Suprapubic skin (tissue), 4 donors: ENCODE measurements around the gene PGRMC2. TPM values are rescaled to one million over a fixed set of nuclear protein-coding genes. Genes with fewer than 3 reads are reported as not detected.

Source experiments
- DNase-seq, 2 donors: peaks; one replicate each; pipeline ENCODE4 v3.0.0-alpha.2; 2019; ENCODE audit warnings: low spot score in 2 of 2
- H3K27ac ChIP-seq: fragments of 200-600 bp; sonication (generic); one replicate; pipeline ENCODE4 v1.5.1; 2019
- H3K27me3 ChIP-seq: fragments of 200-600 bp; sonication (generic); one replicate; pipeline ENCODE4 v1.5.1; 2019
- H3K36me3 ChIP-seq: fragments of 200-600 bp; sonication (generic); one replicate; pipeline ENCODE4 v1.5.1; 2019
- H3K4me1 ChIP-seq: fragments of 200-600 bp; sonication (generic); one replicate; pipeline ENCODE4 v1.5.1; 2019
- H3K4me3 ChIP-seq: fragments of 200-600 bp; sonication (generic); one replicate; pipeline ENCODE4 v1.5.1; 2019; ENCODE audit warnings: mild to moderate bottlenecking
- H3K9me3 ChIP-seq: fragments of 200-600 bp; sonication (generic); one replicate; pipeline ENCODE4 v1.5.1; 2019
- EP300 ChIP-seq: sonication (generic); formaldehyde crosslinking; IDR thresholded peaks from one replicate; pipeline ENCODE4 v1.6.1; 2017; ENCODE audit warnings: antibody characterized with exemption
- POLR2A ChIP-seq, 2 donors: fragments of 450-650 bp; IDR thresholded peaks; one replicate each; pipeline ENCODE4 v1.6.1; 2017; ENCODE audit warnings: antibody characterized with exemption in 2 of 2, mild to moderate bottlenecking in 2 of 2, moderate library complexity in 2 of 2
- POLR2AphosphoS5 ChIP-seq, 3 donors: sonication (generic); formaldehyde crosslinking; IDR thresholded peaks; one replicate each; pipeline ENCODE4 v1.6.1; 2017; ENCODE audit warnings: antibody characterized with exemption in 3 of 3
- WGBS: methylation state at CpG from one replicate; pipeline ENCODE4 v1.1.5; 2018; 5-methylcytosine and 5-hydroxymethylcytosine counted together
- total RNA-seq, 4 donors: library from RNA; depleted of rRNA; stranded (reverse); fragments of >200 nt; gene quantifications; one replicate each; pipeline ENCODE4 v1.1.0, GENCODE V29; 2016
- TF ChIP-seq, protein P1 (sequence below), 2 donors: fragments of 200-600 bp in 1 of 2; fragments of 450-650 bp in 1 of 2; sonication (generic) in 1 of 2; IDR thresholded peaks; one replicate each; pipeline ENCODE4 v1.5.1; 2016 to 2019; ENCODE audit warnings: antibody characterized with exemption in 2 of 2, mild to moderate bottlenecking in 1 of 2, moderate library complexity in 1 of 2

The PGRMC2 gene
- total RNA-seq, 4 donors from 2014 or later: 47.6 to 68.3 (median 55.2) TPM

DNA sequence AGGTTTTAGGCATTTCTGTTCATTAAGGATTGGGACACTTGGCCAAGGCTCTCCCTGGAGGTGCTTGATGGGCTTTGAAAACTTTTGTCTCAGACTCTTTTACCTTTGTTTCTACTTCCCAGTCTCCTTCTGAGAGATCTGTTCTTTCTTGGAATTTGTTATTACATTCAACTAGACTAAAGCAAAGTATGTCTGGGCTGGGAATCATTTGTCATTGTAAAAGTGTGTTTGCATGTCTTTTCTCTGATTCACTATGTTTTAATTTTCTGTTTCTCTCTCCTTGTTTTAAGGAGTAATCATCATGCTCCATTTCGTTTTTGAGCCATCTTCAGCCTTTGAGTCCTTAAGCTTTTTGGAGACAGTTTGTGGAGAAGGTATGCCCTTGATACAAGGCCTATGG is 12.2 kb upstream of the PGRMC2 start:
- WGBS: 96% methylated on average over 1 of the region's 1 CpG
- DNase-seq: no peak
- Histone ChIP-seq H3K27me3 (no peaks in the 10 kb centered on the region), H3K9me3 (no peaks in the 10 kb centered on the region), H3K36me3 (no peaks in the 10 kb centered on the region), H3K27ac (no peak overlapping the region), H3K4me1 (no peaks in the 10 kb centered on the region), H3K4me3 (no peak overlapping the region)
- TF ChIP-seq, protein P1, sequence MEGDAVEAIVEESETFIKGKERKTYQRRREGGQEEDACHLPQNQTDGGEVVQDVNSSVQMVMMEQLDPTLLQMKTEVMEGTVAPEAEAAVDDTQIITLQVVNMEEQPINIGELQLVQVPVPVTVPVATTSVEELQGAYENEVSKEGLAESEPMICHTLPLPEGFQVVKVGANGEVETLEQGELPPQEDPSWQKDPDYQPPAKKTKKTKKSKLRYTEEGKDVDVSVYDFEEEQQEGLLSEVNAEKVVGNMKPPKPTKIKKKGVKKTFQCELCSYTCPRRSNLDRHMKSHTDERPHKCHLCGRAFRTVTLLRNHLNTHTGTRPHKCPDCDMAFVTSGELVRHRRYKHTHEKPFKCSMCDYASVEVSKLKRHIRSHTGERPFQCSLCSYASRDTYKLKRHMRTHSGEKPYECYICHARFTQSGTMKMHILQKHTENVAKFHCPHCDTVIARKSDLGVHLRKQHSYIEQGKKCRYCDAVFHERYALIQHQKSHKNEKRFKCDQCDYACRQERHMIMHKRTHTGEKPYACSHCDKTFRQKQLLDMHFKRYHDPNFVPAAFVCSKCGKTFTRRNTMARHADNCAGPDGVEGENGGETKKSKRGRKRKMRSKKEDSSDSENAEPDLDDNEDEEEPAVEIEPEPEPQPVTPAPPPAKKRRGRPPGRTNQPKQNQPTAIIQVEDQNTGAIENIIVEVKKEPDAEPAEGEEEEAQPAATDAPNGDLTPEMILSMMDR (IDR thresholded peaks at IDR 0.05): no peak
- TF ChIP-seq POLR2A (IDR thresholded peaks at IDR 0.05): no peak
- TF ChIP-seq POLR2AphosphoS5 (IDR thresholded peaks at IDR 0.05): no peak
- TF ChIP-seq EP300: no peak

DNA sequence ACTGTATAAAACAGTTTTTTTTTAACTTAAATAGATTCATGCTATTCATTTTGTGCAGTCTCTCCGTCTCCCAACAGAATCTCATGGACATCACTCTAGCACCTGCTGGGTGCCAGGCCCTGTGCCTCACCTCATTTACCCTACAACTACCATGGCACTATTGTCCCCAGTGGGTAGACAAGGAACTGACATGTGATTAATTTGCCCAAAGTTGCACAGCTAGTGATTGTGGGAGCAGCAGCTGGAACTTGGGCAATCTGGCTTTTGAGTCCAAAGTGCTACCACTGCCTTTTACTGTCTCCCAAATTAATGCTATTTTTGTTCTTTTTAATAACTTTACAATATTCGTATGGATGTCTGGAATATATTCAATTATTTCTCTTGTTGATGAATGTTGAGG is 11.2 kb upstream of the PGRMC2 start:
- TF ChIP-seq POLR2A (IDR thresholded peaks at IDR 0.05): no peak
- TF ChIP-seq POLR2AphosphoS5 (IDR thresholded peaks at IDR 0.05): no peak
- TF ChIP-seq, protein P1 (IDR thresholded peaks at IDR 0.05): no peak
- no peak for TF ChIP-seq EP300
- no peak overlapping the region for H3K27ac ChIP-seq
- no peak overlapping the region for H3K4me3 ChIP-seq
- H3K4me1 ChIP-seq: no peaks in the 10 kb centered on the region
- H3K9me3 ChIP-seq: no peaks in the 10 kb centered on the region
- no peaks in the 10 kb centered on the region for H3K36me3 ChIP-seq
- H3K27me3 ChIP-seq: no peaks in the 10 kb centered on the region
- WGBS: 95% methylated on average over 2 of the region's 2 CpGs
- DNase-seq: no peak

DNA sequence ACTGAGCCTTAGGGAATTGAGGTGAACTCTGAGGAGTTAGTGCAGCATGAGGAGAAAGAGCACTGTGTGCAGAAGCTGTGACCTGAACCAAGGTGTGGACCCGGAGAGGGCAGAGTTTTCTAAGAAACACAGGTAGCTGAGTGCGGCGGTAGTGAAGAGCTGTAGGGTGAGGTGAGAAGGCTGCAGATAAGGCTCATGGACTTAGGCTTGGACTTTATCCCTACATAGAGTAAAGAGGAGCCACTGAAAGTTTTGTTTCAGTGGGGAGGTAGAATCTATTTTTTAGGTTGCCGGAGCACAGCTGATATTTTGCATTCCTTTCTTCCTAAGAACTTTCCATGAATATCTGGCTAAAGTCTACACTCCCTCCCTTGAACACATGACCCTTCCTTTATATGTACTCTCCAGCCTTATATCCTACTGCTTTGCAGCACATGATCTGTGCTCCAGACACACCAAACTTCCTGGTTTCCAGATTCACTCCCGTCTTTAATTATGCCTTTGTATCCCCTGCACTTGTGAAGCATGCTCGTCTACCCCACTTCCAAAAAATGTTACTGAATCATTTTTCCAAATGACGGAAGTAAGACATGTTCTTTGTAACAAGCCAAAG is 10.6 kb upstream of the PGRMC2 start:
- H3K4me1 ChIP-seq: no peaks in the 10 kb centered on the region
- H3K9me3 ChIP-seq: no peaks in the 10 kb centered on the region
- no peaks in the 10 kb centered on the region for H3K36me3 ChIP-seq
- WGBS: 90% methylated on average over 7 of the region's 7 CpGs
- H3K27ac ChIP-seq: no peak overlapping the region
- H3K4me3 ChIP-seq: no peak overlapping the region
- DNase-seq: no peak
- TF ChIP-seq, protein P1 (IDR thresholded peaks at IDR 0.05): no peak
- TF ChIP-seq POLR2A (IDR thresholded peaks at IDR 0.05) (no peak), POLR2AphosphoS5 (IDR thresholded peaks at IDR 0.05) (no peak), EP300 (no peak)
- H3K27me3 ChIP-seq: no peaks in the 10 kb centered on the region

DNA sequence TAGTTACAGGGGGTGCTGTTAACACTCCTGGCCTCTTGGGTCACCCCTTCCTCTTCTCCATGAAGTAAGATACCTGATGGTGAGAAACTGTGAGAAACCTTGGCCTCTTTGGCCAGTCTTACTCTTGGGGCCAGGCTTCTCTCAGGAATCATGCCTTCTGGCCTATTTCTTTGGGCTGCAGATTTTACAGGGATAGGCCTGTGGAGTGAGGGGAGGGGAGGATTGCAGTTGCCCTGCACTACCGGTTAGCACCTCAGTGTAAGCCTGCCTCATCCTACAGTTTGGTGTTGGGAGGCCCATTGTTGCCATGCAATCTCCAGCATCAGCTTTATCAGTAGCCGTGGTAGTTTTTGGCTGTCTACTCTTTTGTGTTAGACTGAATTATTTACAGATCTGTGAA is 7.6 kb upstream of the PGRMC2 start:
- DNase-seq: no peak
- TF ChIP-seq EP300 (no peak), POLR2AphosphoS5 (IDR thresholded peaks at IDR 0.05) (no peak), POLR2A (IDR thresholded peaks at IDR 0.05) (no peak)
- TF ChIP-seq, protein P1 (IDR thresholded peaks at IDR 0.05): no peak
- H3K27ac ChIP-seq: no peak overlapping the region
- 83% methylated on average over 2 of the region's 2 CpGs for WGBS
- no peak overlapping the region for H3K4me3 ChIP-seq
- no peaks in the 10 kb centered on the region for H3K27me3 ChIP-seq
- H3K4me1 ChIP-seq: peaks cover 2% of the 10 kb centered on the region
- no peaks in the 10 kb centered on the region for H3K36me3 ChIP-seq
- no peaks in the 10 kb centered on the region for H3K9me3 ChIP-seq

DNA sequence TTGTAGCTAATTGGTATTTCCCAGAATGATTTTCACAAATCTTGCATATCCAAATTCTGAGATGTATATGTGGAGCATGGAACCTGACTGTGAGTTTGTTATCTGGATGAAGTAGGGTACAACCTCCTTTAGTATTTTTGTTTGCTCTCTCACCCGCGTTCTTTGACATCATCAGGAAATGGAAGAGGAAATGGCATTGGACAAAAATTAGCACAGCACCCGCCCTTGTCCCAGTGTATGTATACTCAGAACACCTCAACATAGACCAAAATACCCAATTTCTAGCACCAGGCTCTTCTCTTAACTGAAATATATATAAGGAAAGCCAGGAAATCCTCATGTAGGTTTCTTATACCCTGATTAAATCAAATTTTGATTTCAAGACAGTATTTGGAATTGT is 6.9 kb upstream of the PGRMC2 start:
- no peaks in the 10 kb centered on the region for H3K9me3 ChIP-seq
- H3K27ac ChIP-seq: no peak overlapping the region
- WGBS: 77% methylated on average over 3 of the region's 3 CpGs
- no peaks in the 10 kb centered on the region for H3K36me3 ChIP-seq
- peaks cover 10% of the 10 kb centered on the region for H3K4me1 ChIP-seq
- H3K4me3 ChIP-seq: no peak overlapping the region
- TF ChIP-seq POLR2A (IDR thresholded peaks at IDR 0.05) (no peak), POLR2AphosphoS5 (IDR thresholded peaks at IDR 0.05) (no peak), EP300 (no peak)
- TF ChIP-seq, protein P1 (IDR thresholded peaks at IDR 0.05): no peak
- H3K27me3 ChIP-seq: no peaks in the 10 kb centered on the region
- no peak for DNase-seq
